HG03108 (cell line): Measurements from ENCODE around the gene HMOX1.
A peak's percentile ranks its signal among the peaks of the same experiment; 100 is the strongest.
"Not testable (repeated sequence)": the region's sequence is repeated elsewhere in the genome, so short reads cannot be mapped to it uniquely, and the experiment has no call there.

ENCODE experiments used
- ATAC-seq: cut with Tn5 transposase; IDR thresholded peaks from one replicate; pipeline ENCODE4 v1.9.1; 2021; ENCODE audit warnings: moderate library complexity; ENCODE audit not compliant: unreplicated experiment

The HMOX1 gene

DNA sequence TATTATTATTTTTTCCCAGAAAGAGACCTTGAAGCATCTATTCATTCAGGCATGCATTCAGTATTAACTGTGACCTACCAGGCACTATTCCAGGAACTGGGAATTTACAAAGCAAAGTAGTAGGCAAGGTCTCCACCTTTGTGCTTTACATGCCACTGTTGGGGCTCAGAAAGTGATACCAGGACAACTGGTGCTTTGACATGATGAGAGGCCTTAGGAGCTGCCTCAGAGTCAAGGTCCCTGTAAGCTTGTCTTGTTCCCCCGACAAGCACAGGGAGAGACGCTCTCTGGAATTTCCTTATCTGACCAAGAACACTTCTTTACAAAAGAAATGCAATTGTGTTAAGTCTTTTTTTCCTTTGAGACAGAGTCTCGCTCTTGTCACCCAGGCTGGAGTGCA lies 2.3 kb upstream of the HMOX1 start:
- ATAC-seq: no peak

DNA sequence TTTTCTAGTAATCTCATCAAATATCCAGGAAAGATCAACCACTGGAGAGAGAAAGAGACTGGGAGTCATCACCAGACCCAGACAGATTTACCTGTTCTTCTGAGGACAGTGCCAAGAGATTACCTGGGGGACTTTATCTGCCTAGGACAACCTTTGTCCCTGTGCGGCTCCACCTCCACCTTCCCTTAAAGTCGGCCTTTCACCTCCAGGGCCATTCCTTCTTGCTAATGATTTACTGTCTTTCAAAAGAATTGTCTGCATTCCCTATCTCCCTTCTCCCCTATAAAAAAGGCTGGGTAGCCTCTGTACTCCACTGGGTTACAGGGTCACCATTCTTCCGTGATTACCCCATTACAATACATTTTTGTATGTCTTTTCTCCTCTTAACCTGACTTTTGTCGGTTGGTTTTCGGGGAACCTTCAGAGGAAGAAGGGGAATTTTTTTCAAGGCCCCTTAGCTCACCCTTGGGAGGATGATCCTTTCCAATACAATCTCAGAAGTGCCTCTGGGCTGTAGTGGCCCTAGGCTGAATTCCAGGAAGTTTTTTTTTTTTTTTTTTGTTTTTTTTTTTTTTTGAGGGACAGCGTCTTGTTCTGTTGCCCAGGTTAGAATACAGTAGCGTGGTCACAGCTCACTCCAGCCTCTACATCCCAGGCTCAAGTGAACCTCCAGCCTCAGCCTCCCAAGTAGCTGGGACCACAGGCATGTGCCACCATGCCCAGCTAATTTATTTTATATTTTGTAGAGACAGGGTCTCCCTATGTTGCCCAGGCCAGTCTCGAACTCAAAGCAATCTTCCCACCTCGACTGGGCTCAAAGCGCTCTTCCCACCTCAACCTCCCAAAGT lies 1.5 kb upstream of the HMOX1 start:
- no peak for ATAC-seq

DNA sequence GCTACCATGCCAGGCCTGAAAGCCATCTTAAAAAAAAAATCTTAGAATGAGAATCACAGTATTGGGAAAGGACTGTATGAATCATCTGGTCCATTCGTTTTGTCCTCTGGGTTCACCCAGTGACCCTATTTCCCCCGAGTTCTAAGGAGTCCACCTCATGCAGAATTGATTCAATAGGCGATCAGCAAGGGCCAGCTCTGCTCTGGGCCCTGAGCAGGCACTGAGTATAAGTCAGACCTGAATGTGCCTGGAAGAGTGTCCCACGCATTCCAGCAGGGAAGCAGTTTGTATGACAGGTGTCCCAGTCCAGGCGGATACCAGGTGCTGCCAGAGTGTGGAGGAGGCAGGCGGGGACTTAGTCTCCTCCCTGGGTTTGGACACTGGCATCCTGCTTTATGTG lies 883 bp upstream of the HMOX1 start:
- ATAC-seq: no peak

GRCh38 chr22:35381424-35382009 lies 621 bp downstream of the HMOX1 start:
- ATAC-seq: no peak

- ATAC-seq: no peak
These were observed 2.8 kb downstream of the HMOX1 start for GRCh38 chr22:35383679-35384071.

- no peak for ATAC-seq
These were observed 3.6 kb downstream of the HMOX1 start for GRCh38 chr22:35384527-35384926.

GRCh38 chr22:35384975-35385588 lies 4.2 kb downstream of the HMOX1 start:
- ATAC-seq: no peak

- ATAC-seq: no peak
These were observed 5.9 kb downstream of the HMOX1 start for GRCh38 chr22:35386670-35387288.

GRCh38 chr22:35390933-35391332 lies 10.0 kb downstream of the HMOX1 start:
- no peak for ATAC-seq

GRCh38 chr22:35392357-35392756 lies 11.5 kb downstream of the HMOX1 start:
- peak; percentile 56 for ATAC-seq

DNA sequence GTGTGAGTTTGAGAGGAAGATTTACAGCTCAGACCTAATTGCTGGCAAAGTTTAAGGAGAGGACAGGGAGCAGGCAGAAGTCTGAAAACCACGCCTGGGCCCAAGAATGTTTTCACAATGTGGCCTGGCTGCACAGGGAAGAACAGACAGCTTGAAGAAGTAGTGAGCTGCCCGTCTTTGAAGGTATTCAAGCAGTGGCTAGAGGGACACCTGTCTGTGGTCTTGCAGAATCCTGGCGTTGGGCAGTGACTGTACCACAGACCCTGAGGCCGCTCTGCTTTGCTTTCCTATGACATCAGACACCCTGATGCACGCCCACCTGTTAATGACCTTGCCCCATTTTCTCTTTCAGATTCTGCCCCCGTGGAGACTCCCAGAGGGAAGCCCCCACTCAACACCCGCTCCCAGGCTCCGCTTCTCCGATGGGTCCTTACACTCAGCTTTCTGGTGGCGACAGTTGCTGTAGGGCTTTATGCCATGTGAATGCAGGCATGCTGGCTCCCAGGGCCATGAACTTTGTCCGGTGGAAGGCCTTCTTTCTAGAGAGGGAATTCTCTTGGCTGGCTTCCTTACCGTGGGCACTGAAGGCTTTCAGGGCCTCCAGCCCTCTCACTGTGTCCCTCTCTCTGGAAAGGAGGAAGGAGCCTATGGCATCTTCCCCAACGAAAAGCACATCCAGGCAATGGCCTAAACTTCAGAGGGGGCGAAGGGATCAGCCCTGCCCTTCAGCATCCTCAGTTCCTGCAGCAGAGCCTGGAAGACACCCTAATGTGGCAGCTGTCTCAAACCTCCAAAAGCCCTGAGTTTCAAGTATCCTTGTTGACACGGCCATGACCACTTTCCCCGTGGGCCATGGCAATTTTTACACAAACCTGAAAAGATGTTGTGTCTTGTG lies 12.5 kb downstream of the HMOX1 start:
- no peak for ATAC-seq

DNA sequence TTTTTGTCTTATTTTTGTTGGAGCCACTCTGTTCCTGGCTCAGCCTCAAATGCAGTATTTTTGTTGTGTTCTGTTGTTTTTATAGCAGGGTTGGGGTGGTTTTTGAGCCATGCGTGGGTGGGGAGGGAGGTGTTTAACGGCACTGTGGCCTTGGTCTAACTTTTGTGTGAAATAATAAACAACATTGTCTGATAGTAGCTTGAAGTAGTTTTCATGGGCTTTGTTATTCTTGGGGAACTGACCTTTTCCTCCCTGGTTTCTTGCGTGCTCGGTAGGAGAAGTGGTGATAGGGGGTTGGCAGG lies 13.1 kb downstream of the HMOX1 start:
- ATAC-seq: no peak

DNA sequence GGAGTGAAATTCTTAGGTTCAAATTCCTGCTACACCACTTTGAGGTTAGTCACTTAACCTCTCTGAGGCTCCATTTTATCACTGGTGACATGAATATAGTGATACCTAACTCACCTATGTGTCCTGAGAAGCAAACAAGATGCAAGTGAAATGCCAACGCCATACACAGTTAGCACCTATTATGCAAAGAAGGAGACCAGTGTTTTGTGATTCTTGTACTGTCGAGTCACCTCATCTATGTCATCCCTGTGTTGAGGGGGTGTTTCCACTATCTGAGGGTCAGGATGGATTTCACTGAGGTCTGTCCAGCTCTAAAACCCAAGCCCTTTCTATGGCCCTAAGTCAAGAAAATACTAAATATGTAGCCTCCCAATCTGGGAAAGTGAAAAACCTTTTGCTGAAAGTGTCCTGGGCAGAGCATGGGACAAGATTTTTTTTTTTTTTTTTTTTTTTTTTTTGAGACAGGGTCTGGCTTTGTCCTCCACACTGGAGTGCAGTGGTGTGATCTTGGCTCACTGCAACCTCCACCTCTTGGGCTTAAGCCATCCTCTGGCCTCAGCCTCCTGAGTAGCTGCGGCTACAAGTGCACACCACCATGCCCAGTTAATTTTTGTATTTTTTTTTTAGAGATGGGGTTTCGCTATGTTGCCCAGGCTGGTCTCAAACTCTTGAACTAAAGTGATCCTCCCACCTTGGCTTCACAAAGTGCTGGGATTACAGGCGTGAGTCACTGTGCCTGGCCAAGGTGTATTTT lies 14.1 kb downstream of the HMOX1 start:
- ATAC-seq: no peak

DNA sequence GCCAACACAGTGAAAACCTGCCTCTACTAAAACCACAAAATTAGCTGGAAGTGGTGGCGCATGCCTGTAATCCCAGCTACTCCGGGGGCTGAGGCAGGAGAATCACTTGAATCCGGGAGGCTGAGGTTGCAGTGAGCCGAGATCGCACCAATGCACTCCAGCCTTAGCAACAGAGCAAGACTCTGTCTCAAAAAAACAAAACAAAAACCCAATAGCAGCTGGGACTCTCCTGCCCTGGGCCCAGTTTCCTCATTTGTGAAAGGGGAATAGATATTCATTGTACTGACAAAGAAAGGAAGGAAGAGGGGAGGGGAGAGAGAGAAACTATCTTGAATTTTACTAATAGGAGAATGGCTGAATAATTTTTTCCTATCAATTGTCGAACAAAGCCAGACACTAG lies 15.7 kb downstream of the HMOX1 start:
- ATAC-seq: not testable (repeated sequence)

DNA sequence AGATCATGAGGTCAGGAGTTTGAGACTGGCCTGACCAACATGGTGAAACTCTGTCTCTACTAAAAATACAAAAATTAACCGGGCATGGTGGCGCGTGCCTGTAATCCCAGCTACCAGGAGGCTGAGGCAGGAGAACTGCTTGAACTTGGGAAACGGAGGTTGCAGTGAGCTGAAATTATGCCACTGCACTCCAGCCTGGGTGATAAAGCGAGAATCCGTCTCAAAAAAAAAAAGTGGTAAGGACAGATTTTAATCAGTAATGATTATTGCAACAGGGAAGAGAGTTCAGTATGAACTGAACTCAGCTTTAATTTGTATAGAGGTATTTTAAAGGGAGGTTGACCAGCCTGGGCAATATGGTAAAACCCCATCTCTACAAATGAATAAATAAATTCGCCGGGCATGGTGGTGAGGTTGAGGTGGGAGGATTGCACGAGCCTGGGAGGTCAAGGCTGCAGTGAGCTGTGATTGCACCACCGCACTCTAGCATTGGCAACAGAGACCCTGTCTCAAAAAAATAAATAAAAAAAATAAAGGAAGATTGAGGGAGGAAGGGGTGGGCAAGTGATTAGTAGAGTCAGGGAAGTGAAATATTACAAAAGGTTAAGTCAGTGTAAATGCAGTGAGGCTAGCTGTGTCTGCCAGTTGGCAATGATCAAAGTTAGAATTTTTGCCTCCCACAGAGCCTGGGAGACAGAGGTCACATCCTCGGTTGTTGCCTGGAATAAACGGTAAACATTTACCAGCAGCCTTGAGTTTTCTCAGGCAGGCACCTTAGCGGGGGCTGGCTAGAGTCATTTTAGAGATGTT lies 16.4 kb downstream of the HMOX1 start:
- ATAC-seq: no peak

DNA sequence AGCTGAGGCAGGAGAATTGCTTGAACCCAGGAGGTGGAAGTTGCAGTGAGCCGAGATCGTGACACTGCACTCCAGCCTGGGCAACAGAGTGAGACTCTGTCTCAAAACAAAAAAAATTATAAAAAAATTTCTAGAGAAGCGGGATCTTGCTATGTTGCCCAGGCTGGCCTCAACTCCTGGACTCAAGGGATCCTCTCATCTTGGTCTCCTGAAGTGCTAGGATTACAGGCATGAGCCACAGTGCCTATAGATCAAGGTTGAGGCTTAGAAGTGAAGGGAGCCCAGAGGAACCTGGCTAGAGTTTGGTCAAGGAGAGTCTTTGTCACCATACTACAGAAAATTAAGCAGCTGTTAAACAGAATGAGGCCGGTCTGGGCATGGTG lies 17.7 kb downstream of the HMOX1 start:
- ATAC-seq: no peak

DNA sequence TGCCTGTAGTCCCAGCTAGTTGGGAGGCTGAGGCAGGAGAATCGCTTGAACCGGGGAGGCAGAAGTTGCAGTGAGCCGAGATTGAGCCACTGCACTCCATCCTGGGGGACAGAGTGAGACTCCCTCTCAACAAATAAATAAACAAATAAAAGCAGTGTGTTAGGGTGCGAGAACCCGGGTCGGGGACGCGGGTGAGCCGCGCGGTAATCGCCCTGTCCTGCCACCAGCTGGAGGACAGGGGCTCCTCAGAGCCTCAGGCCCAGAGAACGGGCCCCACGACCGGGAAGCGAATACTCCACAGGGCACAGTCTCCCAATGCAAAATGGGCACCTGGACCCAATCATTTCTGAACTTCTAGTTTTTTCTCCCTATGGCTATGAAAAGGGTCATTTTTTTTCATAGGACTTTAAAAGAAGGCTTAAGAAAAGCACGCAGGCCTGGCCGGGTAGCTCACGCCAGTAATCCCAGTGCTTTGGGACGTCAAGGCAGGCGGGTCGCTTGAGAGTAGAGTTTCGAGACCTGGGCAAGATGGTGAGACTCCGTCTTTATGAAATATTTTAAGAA lies 18.3 kb downstream of the HMOX1 start:
- no peak for ATAC-seq

- ATAC-seq: peak; percentile 92
These were observed 19.0 kb downstream of the HMOX1 start, which contains the start of gene MCM5 for GRCh38 chr22:35399678-35400500. TSS of gene MCM5 (plus strand) at chr22:35400140. CDS start at chr22:35400439, 299 bp downstream.
